22Rv1 (cell line): Measurements from ENCODE around the gene MYL7.

Experiments
- CTCF ChIP-seq: fragments of 450-650 bp; IDR thresholded peaks from 2 replicates; pipeline ENCODE4 v1.5.1; 2017; ENCODE audit warnings: mild to moderate bottlenecking
- ZFX ChIP-seq: fragments of 450-650 bp; IDR thresholded peaks from 2 replicates; pipeline ENCODE4 v1.6.1; 2017; ENCODE audit warnings: antibody characterized with exemption, borderline replicate concordance

GRCh38 chr7:44116789-44117666 lies 24.1 kb downstream of the MYL7 start:
- TF ChIP-seq CTCF (no peak), ZFX (no peak)
